Right cardiac atrium (tissue), 5 donors: Measurements from ENCODE around the gene ONECUT3. TPM values are rescaled to one million over a fixed set of nuclear protein-coding genes. Genes with fewer than 3 reads are reported as not detected.
"Not testable (repeated sequence)": the region's sequence is repeated elsewhere in the genome, so short reads cannot be mapped to it uniquely, and the experiment has no call there.

Source experiments
- ATAC-seq, 2 donors: fragments of 200-7000 bp; cut with Tn5 transposase; one replicate each; pipeline versions ENCODE4 v1.8.0 to v1.9.1; 2020; ENCODE audit warnings: moderate library complexity in 2 of 2, mild to moderate bottlenecking in 1 of 2
- DNase-seq, 3 donors: peaks; one replicate each; pipeline ENCODE4 v3.0.0-alpha.2; 2020
- H3K27ac ChIP-seq: one replicate; pipeline ENCODE4 v1.5.1; 2013; ENCODE audit warnings: mild to moderate bottlenecking, low read length, control low read depth, moderate library complexity
- H3K27me3 ChIP-seq: one replicate; pipeline ENCODE4 v1.6.1; 2013; ENCODE audit not compliant: control insufficient read depth, insufficient read depth
- H3K4me1 ChIP-seq: one replicate; pipeline ENCODE4 v1.6.1; 2013; ENCODE audit warnings: low read length; ENCODE audit not compliant: control insufficient read depth, insufficient read depth
- H3K4me3 ChIP-seq: one replicate; pipeline ENCODE4 v1.5.1; 2013; ENCODE audit warnings: low read length, control low read depth
- H3K9me3 ChIP-seq: one replicate; pipeline ENCODE4 v1.6.1; 2013; ENCODE audit warnings: low read length; ENCODE audit not compliant: control insufficient read depth
- WGBS: extraction: QIAGEN DNeasy Blood & Tissue Kit; methylation state at CpG from one replicate; pipeline ENCODE4 v1.1.7; 2013; 5-methylcytosine and 5-hydroxymethylcytosine counted together
- intact Hi-C, 4 donors: fragments of 100-400 bp; cut with DNase I; formaldehyde crosslinking; loops; one replicate each; pipeline versions ENCODE4 v1.11.0 to v1.14.0; 2022 to 2023
- long read RNA-seq, 4 donors: library from polyadenylated mRNA; unstranded; transcript quantifications; one replicate each; pipeline ENCODE4 v2.0.0, GENCODE V29; 2020 to 2021
- polyA plus RNA-seq: library from polyadenylated mRNA; stranded (reverse); fragments of 200-250 nt; gene quantifications from one replicate; pipeline ENCODE4 v1.2.3, GENCODE V29; 2013
- total RNA-seq, 4 donors: library from RNA; stranded (reverse); fragmentation: NEBNext Ultra II Directional; extraction: Animal tissue kit (Norgen Biotek cat#: 25700); gene quantifications; one replicate each; pipeline ENCODE4 v1.2.1, GENCODE V29; 2021
- donor health status: healthy with polysubstance abuse.
- donor health status: DM: no; HTN: yes; CAD: no.
- donor health status: DM: no; HTN: no; CAD: no.
- donor health status: DM: no; HTN: yes; CAD: no; lungs with severe emphysema.
- donor health status: DM: yes; HTN: yes; CAD: no.

The ONECUT3 gene
- total RNA-seq = not detected
- not detected for polyA plus RNA-seq
- long read RNA-seq, donor 1 = 0 reads
- long read RNA-seq, donor 2 = 0 reads
- long read RNA-seq, donor 3 = 0 reads
- long read RNA-seq, donor 4 = 0 reads

GRCh38 chr19:1752757-1753728 lies at the start of gene ONECUT3:
Gene ONECUT3 (plus strand): TSS chr19:1753506. CDS start chr19:1753663, 157 bp downstream.
- intact Hi-C loops = no loop called here
- Histone ChIP-seq H3K4me3 (no peak within 1 kb of the TSS), H3K27ac (no peak within 1 kb of the TSS), H3K9me3 (no peaks in the 10 kb centered on the region), H3K4me1 (no peaks in the 10 kb centered on the region), H3K27me3 (no peaks in the 10 kb centered on the region)
- WGBS = 3% methylated on average over 77 of the region's 77 CpGs
- peak in 1 of 3 donors; percentile 40 for DNase-seq
- ATAC-seq = no peak

DNA sequence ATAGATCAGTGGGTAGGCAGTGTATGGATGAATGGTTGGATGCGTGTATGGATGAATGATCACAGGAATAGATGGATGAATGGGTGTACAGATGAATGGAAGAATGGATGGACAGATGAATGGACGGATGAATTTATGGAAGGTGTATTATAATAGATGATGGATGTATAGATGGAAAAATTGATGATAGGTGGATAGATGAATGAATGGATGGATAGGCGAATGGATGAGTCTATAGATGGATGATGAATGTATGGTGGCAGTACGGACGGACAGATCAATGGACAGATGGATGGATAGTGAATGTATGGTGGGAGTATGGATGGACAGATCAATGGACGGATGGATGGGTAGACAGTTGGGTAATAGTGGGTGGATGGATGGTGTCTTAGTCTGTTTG lies 49.0 kb upstream of the ONECUT3 start:
- Histone ChIP-seq H3K27me3 (no peaks in the 10 kb centered on the region), H3K4me3 (no peak overlapping the region), H3K9me3 (no peaks in the 10 kb centered on the region), H3K4me1 (no peaks in the 10 kb centered on the region), H3K27ac (no peak overlapping the region)
- intact Hi-C loops = no loop called here
- DNase-seq = no peak
- ATAC-seq = no peak
- WGBS = 90% methylated on average over 6 of the region's 6 CpGs

DNA sequence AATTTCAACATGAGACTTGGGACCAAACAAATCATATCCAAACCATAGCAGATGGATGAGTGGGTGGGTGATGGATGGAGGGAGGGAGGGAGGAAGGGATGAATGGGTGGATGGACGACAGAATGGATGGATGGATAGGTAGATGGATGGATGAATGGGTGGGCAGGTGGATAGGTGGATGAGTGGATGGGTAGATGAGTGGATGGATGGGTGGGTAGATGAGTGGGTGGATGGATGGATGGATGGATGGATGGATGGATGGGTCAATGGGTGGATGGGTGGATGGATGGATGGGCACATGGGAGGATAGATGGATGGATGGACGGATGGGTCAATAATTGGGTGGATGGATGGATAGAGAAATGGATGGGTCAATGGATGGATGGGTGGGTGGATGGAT lies 47.9 kb upstream of the ONECUT3 start:
- Histone ChIP-seq H3K4me1 (no peaks in the 10 kb centered on the region), H3K27ac (no peak overlapping the region), H3K27me3 (no peaks in the 10 kb centered on the region), H3K4me3 (no peak overlapping the region), H3K9me3 (no peaks in the 10 kb centered on the region)
- intact Hi-C loops = no loop called here
- DNase-seq (no peak), ATAC-seq (no peak)
- WGBS = 78% methylated on average over 2 of the region's 2 CpGs

GRCh38 chr19:1706646-1707045 lies 46.7 kb upstream of the ONECUT3 start:
- H3K27me3 ChIP-seq, H3K9me3 ChIP-seq, H3K27ac ChIP-seq, ATAC-seq, H3K4me1 ChIP-seq, H3K4me3 ChIP-seq, intact Hi-C loops: not testable (repeated sequence)
- WGBS = 82% methylated on average over 14 of the region's 14 CpGs
- DNase-seq = peak in 1 of 3 donors; percentile 30

- ATAC-seq (no peak), DNase-seq (peak in 1 of 3 donors; percentile 27)
- Histone ChIP-seq H3K9me3 (no peaks in the 10 kb centered on the region), H3K4me1 (no peaks in the 10 kb centered on the region), H3K4me3 (no peak overlapping the region), H3K27ac (no peak overlapping the region), H3K27me3 (no peaks in the 10 kb centered on the region)
- WGBS = 87% methylated on average over 6 of the region's 6 CpGs
- intact Hi-C loops = no loop called here
Measured at GRCh38 chr19:1707240-1707639, 46.1 kb upstream of the ONECUT3 start.

DNA sequence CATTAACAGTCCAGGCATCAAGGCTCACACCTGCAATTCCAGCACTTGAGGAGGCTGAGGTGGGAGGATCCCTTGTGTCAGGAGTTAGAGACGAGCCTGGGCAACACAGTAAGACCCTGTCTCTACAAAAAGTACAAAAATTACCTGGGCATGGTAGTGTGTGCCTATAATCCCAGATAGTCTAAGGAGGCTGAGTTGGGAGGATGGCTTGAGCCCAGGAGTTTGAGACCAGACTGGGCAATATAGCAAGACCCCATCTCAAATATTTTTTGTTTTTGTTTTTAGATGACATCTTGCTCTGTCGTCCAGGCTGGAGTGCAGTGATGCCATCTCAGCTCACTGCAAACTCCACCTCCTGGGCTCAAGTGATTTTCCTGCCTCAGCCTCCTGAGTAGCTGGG lies 40.1 kb upstream of the ONECUT3 start:
- no peak for ATAC-seq
- Histone ChIP-seq H3K4me3 (no peak overlapping the region), H3K27me3 (no peaks in the 10 kb centered on the region), H3K9me3 (no peaks in the 10 kb centered on the region), H3K4me1 (no peaks in the 10 kb centered on the region), H3K27ac (no peak overlapping the region)
- 79% methylated on average over 2 of the region's 2 CpGs for WGBS
- no peak for DNase-seq
- intact Hi-C loops = no loop called here

GRCh38 chr19:1715540-1715939 lies 37.8 kb upstream of the ONECUT3 start:
- H3K4me1 ChIP-seq = no peaks in the 10 kb centered on the region
- H3K9me3 ChIP-seq = no peaks in the 10 kb centered on the region
- intact Hi-C loops = no loop called here
- ATAC-seq (no peak), DNase-seq (no peak)
- H3K27ac ChIP-seq = no peak overlapping the region
- no peaks in the 10 kb centered on the region for H3K27me3 ChIP-seq
- H3K4me3 ChIP-seq = no peak overlapping the region
- whole genome bisulfite sequencing = 58% methylated on average over 13 of the region's 13 CpGs

DNA sequence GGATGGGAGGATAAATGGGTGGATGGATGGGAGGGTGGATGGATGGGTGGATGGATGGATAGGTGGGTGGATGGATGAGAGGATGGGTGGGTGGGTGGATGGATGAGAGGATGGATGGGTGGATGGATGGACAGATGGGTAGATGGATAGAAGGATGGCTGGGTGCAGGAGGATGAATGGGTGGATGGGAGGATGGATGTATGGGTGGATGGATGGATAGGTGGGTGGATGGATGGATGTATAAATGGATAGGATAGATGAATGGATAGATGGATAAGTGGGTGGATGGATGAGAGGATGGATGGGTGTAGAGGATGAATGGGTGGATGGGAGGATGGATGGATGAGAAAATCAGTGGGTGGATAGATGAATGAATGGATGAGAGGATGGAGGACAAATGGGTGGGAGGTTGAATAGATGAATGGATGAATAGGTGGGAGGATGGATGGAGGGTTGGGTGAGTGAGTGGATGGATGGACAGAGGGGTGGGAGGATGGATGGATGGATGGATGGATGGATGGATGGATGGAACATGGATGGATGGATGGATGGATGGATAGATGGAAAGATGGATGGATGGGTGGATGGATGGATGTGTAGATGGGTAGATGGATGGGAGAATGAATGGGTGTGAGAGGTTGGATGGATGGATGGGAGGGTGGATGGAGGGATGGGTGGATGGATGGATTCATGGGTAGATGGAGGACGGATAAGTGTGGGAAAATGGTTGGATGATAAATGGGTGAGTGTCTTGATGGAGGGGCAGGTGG lies 35.9 kb upstream of the ONECUT3 start:
- Histone ChIP-seq H3K9me3 (no peaks in the 10 kb centered on the region), H3K27me3 (no peaks in the 10 kb centered on the region), H3K4me1 (no peaks in the 10 kb centered on the region), H3K27ac (no peak overlapping the region), H3K4me3 (no peak overlapping the region)
- WGBS = 89% methylated on average over 1 of the region's 1 CpG
- ATAC-seq (no peak), DNase-seq (no peak)
- intact Hi-C loops = no loop called here

GRCh38 chr19:1717970-1718264 lies 35.4 kb upstream of the ONECUT3 start:
- WGBS = 92% methylated on average over 2 of the region's 2 CpGs
- ATAC-seq (no peak), DNase-seq (no peak)
- H3K9me3 ChIP-seq = no peaks in the 10 kb centered on the region
- no peak overlapping the region for H3K27ac ChIP-seq
- no peaks in the 10 kb centered on the region for H3K4me1 ChIP-seq
- H3K27me3 ChIP-seq = no peaks in the 10 kb centered on the region
- H3K4me3 ChIP-seq = no peak overlapping the region
- intact Hi-C loops = no loop called here

GRCh38 chr19:1718420-1719291 lies 34.6 kb upstream of the ONECUT3 start:
- DNase-seq (no peak), ATAC-seq (peak in 1 of 2 donors; percentile 14)
- no peaks in the 10 kb centered on the region for H3K27me3 ChIP-seq
- 4% methylated on average over 50 of the region's 50 CpGs for WGBS
- no peak overlapping the region for H3K27ac ChIP-seq
- no peak overlapping the region for H3K4me3 ChIP-seq
- no peaks in the 10 kb centered on the region for H3K9me3 ChIP-seq
- intact Hi-C loops = no loop called here
- no peaks in the 10 kb centered on the region for H3K4me1 ChIP-seq
